AG04449 (cell line): ENCODE results near the gene TUBE1.
"Not testable (repeated sequence)": the region's sequence is repeated elsewhere in the genome, so short reads cannot be mapped to it uniquely, and the experiment has no call there.

Source experiments
- CTCF ChIA-PET: fragments of 350-600 bp; formaldehyde crosslinking; extraction: SDS; loops from one replicate; lab custom pipeline; 2021; ENCODE audit warnings: antibody characterized with exemption; lab: Yijun Ruan, JAX
- POLR2A ChIA-PET: fragments of 400-600, 350-600 bp; formaldehyde crosslinking; extraction: SDS; loops from one replicate; lab custom pipeline; 2020; ENCODE audit warnings: antibody characterized with exemption, inconsistent platforms; lab: Yijun Ruan, JAX
- DNase-seq: peaks from one replicate; pipeline ENCODE4 v3.0.0-alpha.2; 2010; ENCODE audit warnings: low read depth, low spot score
- H3K4me3 ChIP-seq: 2 replicates; pipeline ENCODE4 v1.5.1; 2011; ENCODE audit warnings: low read depth, mild to moderate bottlenecking, control low read depth, low read length
- TF ChIP-seq, protein P1 (sequence below): IDR thresholded peaks from one replicate; pipeline ENCODE4 v1.5.1; 2011; ENCODE audit warnings: mild to moderate bottlenecking, moderate library complexity, low read length, control low read depth, inconsistent platforms; ENCODE audit not compliant: insufficient read depth; ENCODE audit errors: missing control alignments

Gene TUBE1

DNA sequence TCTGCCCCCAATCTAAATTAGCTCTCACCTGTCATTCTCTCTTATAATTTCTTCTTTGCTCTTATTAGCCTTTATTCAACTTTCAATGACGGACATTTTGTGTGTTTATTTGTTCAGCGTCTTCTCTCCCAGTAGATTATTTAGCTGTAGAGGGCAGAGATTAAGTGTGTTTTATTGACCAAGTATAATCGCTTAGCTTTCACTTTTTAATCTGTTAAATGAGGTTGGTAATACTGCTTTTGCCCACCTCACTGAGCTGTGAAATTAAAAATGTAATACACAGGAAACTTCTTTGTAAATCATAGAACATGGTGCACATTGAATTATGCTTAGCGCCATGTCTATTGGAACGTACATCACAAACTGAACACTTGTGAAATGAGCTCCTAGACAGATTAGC, 36.9 kb downstream of the TUBE1 start:
- no peak overlapping the region for H3K4me3 ChIP-seq
- POLR2A ChIA-PET, result interaction anchor here (0.5 to 1.6 kb wide), 2 partner anchors 8 to 755 kb away, joined by 3 read pairs; no protein-coding TSS in a partner anchor
- CTCF ChIA-PET, result interaction anchor here (0.9 to 1.5 kb wide), 6 partner anchors 10 to 342 kb away, joined by 3 to 5 read pairs (median 4); no protein-coding TSS in a partner anchor
- TF ChIP-seq, protein P1, sequence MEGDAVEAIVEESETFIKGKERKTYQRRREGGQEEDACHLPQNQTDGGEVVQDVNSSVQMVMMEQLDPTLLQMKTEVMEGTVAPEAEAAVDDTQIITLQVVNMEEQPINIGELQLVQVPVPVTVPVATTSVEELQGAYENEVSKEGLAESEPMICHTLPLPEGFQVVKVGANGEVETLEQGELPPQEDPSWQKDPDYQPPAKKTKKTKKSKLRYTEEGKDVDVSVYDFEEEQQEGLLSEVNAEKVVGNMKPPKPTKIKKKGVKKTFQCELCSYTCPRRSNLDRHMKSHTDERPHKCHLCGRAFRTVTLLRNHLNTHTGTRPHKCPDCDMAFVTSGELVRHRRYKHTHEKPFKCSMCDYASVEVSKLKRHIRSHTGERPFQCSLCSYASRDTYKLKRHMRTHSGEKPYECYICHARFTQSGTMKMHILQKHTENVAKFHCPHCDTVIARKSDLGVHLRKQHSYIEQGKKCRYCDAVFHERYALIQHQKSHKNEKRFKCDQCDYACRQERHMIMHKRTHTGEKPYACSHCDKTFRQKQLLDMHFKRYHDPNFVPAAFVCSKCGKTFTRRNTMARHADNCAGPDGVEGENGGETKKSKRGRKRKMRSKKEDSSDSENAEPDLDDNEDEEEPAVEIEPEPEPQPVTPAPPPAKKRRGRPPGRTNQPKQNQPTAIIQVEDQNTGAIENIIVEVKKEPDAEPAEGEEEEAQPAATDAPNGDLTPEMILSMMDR, result no peak
- DNase-seq, result no peak

DNA sequence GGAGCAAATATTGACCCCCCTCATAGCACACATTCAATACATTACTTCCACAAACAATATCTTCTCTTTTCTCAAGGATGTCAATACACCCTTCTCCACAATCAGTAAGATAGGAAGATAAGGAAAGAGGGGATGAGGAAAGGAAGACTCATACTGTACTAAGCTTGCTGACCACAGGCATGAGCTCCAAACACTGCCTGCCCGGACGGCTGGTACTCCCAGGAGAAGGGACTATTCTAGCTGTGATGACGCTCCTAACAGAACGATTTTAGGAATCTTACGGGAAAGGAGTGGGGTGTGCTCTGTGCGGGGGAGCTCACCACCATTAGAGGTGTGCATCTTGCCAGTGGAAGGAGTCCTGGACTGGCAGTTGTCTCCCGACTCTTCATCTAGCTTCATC, 37.3 kb downstream of the TUBE1 start:
- no peak for DNase-seq
- ChIA-PET CTCF (interaction anchor here (0.9 to 1.7 kb wide), 6 partner anchors 10 to 341 kb away, joined by 3 to 6 read pairs (median 4); no protein-coding TSS in a partner anchor), POLR2A (interaction anchor here (1.6 kb wide), 1 partner anchor 8 kb away, joined by 3 read pairs; no protein-coding TSS in a partner anchor)
- TF ChIP-seq, protein P1, result no peak
- H3K4me3 ChIP-seq, result no peak overlapping the region

DNA sequence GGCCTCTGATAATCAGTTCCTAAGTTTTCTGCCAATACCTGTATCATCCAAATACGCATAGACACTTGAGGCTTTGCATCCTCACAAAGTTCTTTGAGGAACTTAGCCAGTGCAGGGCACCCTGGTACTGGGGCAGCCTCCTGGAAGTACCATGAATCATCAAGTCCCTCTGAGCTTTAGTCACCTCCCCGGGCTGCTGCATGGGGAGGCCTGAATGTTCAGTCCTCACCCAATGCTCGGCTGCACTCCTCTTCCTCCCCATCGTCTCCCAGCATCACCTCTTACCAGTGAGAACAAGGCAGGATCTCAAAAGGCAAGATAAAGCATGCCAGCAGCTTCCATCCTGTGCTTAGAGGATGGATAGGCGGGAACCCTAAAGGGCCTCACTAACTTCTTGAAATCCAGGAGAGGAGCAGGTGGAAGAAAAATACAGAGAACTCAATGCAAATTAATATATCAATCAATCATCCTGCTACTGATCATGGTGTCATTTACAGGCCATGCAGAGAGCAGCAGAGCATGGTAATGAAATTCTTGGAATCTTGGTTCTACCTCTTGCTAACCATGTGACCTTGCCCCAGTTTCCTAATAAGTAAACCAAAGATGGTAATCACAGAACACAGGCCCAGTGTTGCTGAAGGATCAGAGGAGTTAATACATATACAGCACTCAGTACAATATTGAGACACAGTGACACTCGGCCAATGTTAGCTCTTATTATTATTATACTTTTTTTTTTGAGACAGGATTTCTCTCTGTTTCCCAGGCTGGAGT, 38.1 kb downstream of the TUBE1 start:
- H3K4me3 ChIP-seq, result no peak overlapping the region
- CTCF ChIA-PET, result interaction anchor here (0.6 to 1.7 kb wide), 3 partner anchors 9 to 339 kb away, joined by 3 to 6 read pairs (median 3); no protein-coding TSS in a partner anchor
- TF ChIP-seq, protein P1, result no peak
- POLR2A ChIA-PET, result interaction anchor here (0.6 to 1.6 kb wide), 3 partner anchors 9 to 31 kb away, joined by 3 read pairs; no protein-coding TSS in a partner anchor
- DNase-seq, result no peak

DNA sequence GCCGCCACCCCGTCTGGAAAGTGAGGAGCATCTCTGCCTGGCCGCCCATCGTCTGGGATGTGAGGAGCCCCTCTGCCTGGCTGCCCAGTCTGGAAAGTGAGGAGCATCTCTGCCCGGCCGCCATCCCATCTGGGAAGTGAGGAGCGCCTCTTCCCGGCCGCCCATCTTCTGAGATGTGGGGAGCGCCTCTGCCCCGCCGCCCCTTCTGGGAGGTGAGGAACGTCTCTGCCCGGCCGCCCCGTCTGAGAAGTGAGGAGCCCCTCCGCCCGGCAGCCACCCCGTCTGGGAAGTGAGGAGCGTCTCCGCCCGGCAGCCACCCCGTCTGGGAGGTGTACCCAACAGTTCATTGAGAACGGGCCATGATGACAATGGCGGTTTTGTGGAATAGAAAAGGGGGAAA, 39.8 kb downstream of the TUBE1 start:
- POLR2A ChIA-PET, H3K4me3 ChIP-seq, DNase-seq, CTCF ChIA-PET: not testable (repeated sequence)

DNA sequence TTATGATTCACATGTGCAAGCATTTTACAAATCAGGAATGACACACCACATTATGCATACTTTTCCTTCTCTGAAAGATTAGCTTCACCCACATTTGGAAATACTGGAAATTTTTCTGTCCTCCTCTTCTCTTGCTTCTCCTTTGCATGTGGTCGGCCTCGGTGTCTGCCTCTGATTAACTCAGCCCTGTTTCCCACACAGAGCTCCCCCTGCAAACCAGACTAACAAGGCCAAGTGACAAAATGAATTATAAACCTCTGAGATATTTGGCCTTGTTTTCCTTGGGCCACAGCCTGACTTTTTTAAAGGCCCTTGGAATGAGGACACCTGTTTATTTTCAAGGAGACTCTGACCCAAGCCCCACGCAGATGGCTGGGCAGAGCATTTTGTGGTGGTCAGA, 42.4 kb downstream of the TUBE1 start:
- peak; percentile 93 for DNase-seq
- ChIA-PET POLR2A (interaction anchor here (0.5 to 1.2 kb wide), 4 partner anchors 234 to 1074 kb away, joined by 3 to 8 read pairs (median 3); no protein-coding TSS in a partner anchor), CTCF (interaction anchor here (0.5 to 10.5 kb wide), 32 partner anchors 11 to 1035 kb away, joined by 3 to 253 read pairs (median 4); partner anchors contain the start of genes CCN6, FAM229B and TUBE1)
- H3K4me3 ChIP-seq, result no peak overlapping the region
- TF ChIP-seq, protein P1, result no peak

DNA sequence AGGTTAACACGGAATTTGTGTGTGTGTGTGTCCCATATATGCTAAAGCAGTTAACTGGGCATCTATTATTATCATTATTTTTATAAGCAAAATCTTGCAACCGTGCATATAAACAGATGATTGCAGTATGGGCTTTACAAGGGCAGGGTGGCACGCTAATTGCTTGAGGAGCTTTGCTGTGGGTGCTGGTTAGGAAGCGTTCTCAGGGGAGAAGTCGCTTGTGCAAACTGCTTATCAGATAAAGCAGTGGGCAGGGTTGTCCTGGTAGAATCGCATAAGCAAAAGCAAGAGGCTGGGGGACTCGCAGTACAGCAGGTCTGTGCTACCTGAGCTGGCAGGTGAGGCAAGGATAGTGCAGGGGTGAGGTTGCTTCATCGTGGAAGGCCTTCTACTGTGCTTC, 43.1 kb downstream of the TUBE1 start:
- ChIA-PET POLR2A (interaction anchor here (0.5 to 1.1 kb wide), 3 partner anchors 235 to 1074 kb away, joined by 3 to 8 read pairs (median 3); no protein-coding TSS in a partner anchor), CTCF (interaction anchor here (0.5 to 10.5 kb wide), 33 partner anchors 11 to 1035 kb away, joined by 3 to 253 read pairs (median 4); partner anchors contain the start of genes CCN6, FAM229B and TUBE1)
- TF ChIP-seq, protein P1, result no peak
- no peak overlapping the region for H3K4me3 ChIP-seq
- no peak for DNase-seq
